Measurements from ENCODE around the gene TTC29.
A peak's percentile ranks its signal among the peaks of the same experiment; 100 is the strongest.

TTC29 gene, protein sequence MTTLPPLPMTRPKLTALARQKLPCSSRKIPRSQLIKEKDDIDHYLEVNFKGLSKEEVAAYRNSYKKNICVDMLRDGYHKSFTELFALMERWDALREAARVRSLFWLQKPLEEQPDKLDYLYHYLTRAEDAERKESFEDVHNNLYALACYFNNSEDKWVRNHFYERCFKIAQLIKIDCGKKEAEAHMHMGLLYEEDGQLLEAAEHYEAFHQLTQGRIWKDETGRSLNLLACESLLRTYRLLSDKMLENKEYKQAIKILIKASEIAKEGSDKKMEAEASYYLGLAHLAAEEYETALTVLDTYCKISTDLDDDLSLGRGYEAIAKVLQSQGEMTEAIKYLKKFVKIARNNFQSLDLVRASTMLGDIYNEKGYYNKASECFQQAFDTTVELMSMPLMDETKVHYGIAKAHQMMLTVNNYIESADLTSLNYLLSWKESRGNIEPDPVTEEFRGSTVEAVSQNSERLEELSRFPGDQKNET

DNA sequence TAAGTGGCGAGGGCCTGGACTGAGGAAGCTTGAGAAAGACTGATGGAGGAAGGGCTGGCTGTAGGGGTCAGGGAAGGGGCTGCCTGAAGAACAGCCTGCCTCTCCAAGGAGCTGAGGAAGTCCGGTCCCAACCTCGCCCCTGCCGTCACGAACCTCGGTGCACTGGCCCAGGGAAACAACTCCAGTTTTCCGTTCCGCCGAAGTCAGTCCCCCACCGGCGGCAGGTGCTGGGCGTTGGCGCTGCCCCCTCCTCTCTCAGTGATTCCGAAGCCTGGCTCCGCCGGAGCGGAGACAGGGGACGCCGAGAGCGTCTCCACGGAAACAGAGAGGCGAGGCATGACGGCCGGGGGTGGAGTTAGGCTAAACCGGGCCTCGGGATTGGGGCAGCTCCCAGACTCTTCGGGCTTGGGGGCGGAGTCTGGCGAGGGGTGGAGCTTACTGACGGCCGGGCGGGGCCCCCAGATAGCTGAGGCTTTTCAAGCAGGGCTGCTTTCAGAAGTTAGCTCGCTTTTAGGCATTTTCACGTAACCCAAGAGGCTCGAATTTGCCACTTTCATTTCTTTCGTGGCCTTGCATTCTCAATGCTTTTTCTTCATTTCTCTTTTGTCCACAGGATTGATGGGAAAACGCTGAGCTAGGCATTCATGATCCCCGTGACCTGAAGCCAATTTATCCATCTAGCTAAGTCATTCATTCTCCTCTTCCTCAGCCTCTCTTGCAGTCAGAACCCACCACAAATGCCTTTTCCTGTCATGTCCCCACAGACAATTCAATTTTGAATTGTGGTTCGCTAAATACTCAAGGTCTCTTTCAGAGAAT lies at the start of gene TTC29:
TSS of gene TTC29 (minus strand) at position 309 of the 819 bp plus-strand sequence. CDS start 5,969 bp downstream, outside the sequence.
- DNase-seq (ENCODE audit: low spot score): peak; percentile 86

GRCh38 chr4:146981651-146982050 lies 36.0 kb upstream of the TTC29 start:
- DNase-seq (ENCODE audit: low spot score): no peak

DNA sequence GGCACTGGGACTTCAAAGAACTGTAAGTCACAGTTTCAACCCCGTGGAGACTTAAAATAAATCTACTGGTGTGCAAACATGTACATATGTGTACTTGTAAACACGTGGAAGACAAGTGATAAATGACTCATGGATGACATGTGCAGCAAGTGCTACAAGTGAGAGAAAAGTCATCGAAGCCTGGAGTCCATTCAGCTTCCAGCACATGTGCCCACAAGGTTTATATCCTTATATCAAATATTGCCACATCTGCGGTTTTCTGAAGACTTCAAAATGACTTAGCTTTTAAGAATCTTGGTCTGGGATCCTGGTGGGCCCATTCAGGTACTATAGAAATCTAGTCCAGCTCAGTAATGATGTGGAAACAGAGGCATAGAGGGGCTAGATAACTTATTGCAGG lies 33.0 kb upstream of the TTC29 start:
- DNase-seq (ENCODE audit: low spot score): no peak

- no peak for DNase-seq (ENCODE audit: low spot score)
These were observed 30.5 kb upstream of the TTC29 start for GRCh38 chr4:146976145-146976544.

DNA sequence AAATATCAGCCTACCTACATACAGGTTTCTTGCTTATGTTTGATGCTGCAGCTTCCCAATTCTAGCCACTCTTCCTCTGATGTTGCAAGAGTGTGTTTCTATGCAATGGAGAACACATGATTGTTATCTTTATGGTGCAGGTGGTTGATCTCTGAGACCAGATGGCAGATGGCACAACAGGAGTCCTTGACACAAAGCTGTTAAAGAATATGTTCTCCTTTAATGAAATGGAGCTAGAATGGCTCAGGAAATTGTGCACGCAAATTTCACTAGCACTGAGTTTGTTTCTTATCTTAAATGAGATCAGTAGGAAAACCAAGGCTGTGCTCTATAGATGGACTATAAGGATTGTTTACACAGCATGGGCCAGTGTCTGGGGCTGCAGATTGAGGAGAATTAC lies 29.9 kb upstream of the TTC29 start:
- DNase-seq (ENCODE audit: low spot score): no peak

DNA sequence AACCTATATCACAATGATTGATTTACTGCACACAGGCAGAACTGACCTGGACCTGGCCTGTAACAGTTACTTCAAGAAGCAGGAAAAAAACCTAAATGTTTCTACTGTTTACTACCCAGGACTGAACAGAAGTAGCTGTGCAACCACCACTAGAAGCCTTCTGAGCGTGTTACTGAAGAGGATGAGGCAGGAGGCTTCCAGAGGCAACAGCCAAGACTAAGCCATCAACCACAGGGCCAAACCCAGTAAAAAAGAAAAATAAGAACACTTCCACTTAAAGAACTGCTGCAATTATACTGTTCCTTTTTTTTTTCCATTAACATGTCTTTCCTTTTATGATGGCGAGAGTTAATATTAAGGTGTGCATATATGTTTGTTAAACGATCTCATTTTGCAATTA lies 29.4 kb upstream of the TTC29 start:
- no peak for DNase-seq (ENCODE audit: low spot score)

DNA sequence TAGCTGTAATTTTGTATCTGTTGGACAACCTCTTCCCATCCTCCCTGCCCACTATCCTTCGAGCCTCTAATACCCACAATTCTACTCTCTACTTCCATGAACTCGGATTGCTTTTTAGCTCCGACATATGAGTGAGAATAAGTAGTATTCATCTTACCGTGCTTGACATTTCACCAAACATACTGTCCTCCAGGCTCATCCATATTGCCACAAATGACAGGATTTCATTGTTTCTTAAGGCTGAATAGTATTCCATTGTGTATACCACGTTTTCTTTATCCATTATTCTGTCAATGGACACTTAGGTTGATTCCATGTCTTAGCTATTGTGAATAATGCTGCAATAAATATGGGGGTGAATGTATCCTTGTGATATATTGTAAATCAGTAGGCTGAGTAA lies 26.4 kb upstream of the TTC29 start:
- no peak for DNase-seq (ENCODE audit: low spot score)

- DNase-seq (ENCODE audit: low spot score): no peak
These were observed 23.5 kb upstream of the TTC29 start for GRCh38 chr4:146969126-146969525.

DNA sequence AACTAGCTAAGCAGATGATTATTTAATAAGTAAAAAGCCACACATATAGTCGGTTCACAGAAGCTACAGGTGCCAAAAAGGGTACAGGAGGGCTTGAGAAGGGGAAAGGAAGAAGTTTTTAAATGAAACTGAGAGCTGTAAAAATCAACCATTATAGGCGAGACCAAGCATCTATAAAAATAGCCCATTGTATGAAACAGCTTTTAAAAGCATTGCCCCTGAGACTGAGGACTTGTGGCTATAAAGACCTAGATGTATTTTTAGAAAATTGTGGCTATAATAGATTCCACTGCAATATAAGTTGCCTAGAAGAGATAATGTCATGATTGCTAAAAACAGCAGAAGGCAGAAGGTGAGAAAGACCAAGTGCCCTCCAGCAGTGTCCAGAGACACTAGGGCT lies 15.0 kb upstream of the TTC29 start:
- no peak for DNase-seq (ENCODE audit: low spot score)

DNA sequence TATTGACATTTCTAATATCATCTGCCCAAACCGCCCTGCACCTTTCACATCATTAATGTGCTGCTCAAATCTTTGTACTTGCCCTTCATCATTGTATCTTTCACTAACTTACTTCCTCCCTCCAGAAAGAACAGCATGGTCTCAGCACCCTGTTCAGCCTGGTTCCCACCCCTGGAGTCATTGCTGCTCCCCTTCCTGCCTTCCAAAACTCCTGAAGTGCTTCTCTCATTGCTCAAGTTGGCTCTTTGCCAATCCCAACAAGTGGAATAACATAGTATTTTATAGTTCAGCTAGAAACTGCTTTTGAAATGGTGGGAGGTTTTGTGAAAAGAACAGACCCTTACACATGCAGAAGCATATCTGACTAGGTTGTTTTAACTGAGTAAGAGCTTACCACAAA lies 14.0 kb upstream of the TTC29 start:
- no peak for DNase-seq (ENCODE audit: low spot score)

GRCh38 chr4:146957237-146957636 lies 11.6 kb upstream of the TTC29 start:
- DNase-seq (ENCODE audit: low spot score): peak; percentile 34

DNA sequence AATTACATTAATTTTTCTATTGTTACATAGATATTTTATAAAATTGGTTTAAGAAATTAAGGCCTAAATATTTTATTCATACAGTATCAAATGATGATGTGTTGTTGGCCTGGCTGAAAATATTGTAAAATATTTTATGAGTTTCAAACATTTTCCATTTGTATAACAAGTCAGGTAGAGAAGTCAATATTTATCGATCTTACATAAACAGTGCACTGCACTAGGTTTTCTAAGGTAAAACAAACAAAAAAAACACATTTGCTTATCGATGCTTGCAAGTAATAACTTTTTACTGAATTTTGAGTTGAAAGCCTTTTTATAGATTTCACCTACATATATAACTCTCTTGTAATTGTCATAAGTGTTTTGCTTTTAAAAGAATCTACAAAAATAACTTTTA lies 7.2 kb upstream of the TTC29 start:
- DNase-seq (ENCODE audit: low spot score): no peak

- no peak for DNase-seq (ENCODE audit: low spot score)
These were observed 3.9 kb upstream of the TTC29 start for GRCh38 chr4:146949559-146949958.

- no peak for DNase-seq (ENCODE audit: low spot score)
These were observed 1.8 kb downstream of the TTC29 start for GRCh38 chr4:146943691-146944375.

- no peak for DNase-seq (ENCODE audit: low spot score)
These were observed 13.5 kb downstream of the TTC29 start for GRCh38 chr4:146932116-146932515.

GRCh38 chr4:146930673-146931072 lies 15.0 kb downstream of the TTC29 start:
- DNase-seq (ENCODE audit: low spot score): no peak

DNA sequence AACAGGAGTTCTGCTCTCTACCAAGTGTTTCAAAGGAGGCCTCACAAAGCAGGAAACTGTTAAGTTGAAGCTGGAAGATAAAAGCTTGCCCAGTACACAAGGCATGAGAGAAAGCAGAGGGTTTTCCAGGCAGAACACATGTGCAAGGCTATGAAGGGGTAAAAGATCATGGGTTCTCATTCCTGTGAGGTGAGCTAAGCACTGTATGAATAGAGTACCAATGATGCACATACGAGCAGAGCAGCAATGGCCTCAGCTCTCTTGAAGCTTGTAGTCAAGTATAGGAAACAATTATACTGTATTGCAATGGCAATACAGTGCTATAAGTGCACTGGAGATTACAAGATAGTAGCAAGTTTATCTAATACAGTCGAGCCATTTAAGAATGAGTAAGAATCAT lies 18.0 kb downstream of the TTC29 start:
- DNase-seq (ENCODE audit: low spot score): no peak

DNA sequence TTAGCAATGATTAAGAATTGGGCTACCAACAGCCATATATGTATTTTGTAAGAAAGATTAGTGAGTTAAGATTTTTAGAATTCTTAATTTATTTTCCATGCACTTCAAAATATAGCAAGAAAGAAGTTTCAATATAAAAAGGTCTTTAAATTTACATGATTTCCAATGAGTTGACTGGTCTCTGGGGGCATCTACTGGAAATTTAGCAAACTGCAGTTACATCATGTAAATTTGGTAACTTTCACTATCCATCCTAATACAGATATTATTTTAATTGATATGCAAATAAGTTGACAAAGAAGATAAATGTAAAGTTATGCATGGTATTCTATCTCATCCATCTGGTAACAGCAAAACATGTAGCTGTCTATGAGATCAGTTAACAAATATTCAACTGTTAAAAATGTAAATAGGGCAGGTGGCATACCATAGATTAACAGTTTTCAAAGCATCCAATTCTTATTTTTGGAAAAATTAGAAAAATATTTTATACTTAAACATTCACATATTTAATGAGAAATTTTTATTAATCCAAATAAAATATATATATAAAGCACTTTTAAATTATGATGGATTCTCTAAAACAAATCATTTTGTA lies 29.1 kb downstream of the TTC29 start:
- peak; percentile 2 for DNase-seq (ENCODE audit: low spot score)

GRCh38 chr4:146915132-146915531 lies 30.5 kb downstream of the TTC29 start:
- DNase-seq (ENCODE audit: low spot score): no peak

DNA sequence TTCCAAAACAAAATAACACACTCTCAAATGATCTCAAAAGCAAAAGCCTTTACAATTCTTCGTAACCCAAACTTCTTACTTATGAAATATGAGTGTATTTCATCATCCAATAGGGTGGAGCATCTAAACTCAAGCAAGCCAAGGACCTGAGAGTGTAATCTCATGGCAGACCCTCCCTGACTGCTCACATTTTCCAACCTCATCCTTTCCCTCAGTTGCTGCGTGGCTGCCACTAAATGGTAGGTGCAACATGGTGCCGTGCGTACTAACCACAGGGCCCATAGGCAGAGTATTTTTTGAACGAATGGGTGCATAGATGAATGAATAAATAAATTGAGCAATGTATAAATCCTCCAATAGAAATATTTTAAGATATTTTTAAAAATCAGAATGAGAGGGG lies 45.4 kb downstream of the TTC29 start:
- DNase-seq (ENCODE audit: low spot score): no peak

DNA sequence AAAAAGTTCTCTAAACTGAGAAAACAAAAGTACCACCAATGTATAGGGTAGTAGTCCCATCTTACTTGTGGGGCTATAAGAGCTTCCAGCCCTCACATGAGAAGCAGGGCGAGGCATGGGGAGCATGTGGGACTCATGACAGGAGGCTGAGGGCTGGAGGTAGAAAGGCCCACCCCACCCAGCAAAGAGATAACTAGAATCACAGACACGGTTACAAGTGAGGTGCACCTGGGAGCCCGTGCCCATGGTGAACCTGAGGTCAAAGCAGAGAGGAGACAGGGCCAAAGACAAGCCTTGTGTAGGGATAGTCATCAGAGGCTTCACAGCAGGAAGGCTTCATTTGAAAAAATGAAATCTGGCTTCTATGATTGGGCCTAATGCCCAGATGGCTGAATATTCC lies 55.4 kb downstream of the TTC29 start:
- no peak for DNase-seq (ENCODE audit: low spot score)

GRCh38 chr4:146883070-146883469 lies 62.6 kb downstream of the TTC29 start:
- DNase-seq (ENCODE audit: low spot score): no peak

Data from hepatic stellate cell (primary cell).